T-helper 1 cell treated with Interleukin-12 subunit alpha and Interleukin-12 subunit beta and Interleukin-4 antibody, amounts not matched to agents 30 μg/mL and 1 μg/mL, for 36 hours (primary cell): ENCODE data around the gene OPHN1.

ENCODE experiments used
- H3K27ac Mint-ChIP-seq: one replicate; pipeline ENCODE4 v1.8.0; 2021; ENCODE audit warnings: mild to moderate bottlenecking, mixed read lengths
- H3K27me3 Mint-ChIP-seq: one replicate; pipeline ENCODE4 v1.8.0; 2021; ENCODE audit warnings: low read depth, mixed read lengths
- H3K36me3 Mint-ChIP-seq: one replicate; pipeline ENCODE4 v1.8.0; 2021; ENCODE audit warnings: low read depth, mixed read lengths
- H3K4me1 Mint-ChIP-seq: one replicate; pipeline ENCODE4 v1.8.0; 2021; ENCODE audit warnings: low read depth, mixed read lengths
- H3K4me3 Mint-ChIP-seq: one replicate; pipeline ENCODE4 v1.8.0; 2021; ENCODE audit warnings: mild to moderate bottlenecking, moderate library complexity, mixed read lengths
- H3K9me3 Mint-ChIP-seq: one replicate; pipeline ENCODE4 v1.8.0; 2021; ENCODE audit warnings: mixed read lengths

Gene OPHN1

DNA sequence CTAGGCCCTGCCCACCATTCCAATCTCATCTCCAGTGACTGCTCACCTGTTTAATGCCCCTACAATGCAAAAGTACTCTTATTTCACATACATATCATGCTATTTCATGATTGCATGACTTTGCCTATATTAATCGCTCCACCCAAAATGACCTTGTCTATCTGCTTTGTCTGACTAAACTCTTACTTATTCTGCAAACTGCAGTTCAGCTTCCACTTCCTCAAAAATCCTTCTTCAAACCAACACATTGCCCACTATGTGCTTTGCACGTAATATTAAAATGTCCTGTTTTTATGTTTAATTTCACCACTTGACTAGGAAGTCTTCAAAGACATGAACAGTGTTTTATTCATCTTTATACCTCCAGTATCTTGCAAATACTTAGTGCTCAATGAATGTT, 229.6 kb downstream of the OPHN1 start:
- Mint-ChIP-seq H3K9me3 (no peaks in the 10 kb centered on the region), H3K4me1 (no peaks in the 10 kb centered on the region), H3K4me3 (no peak overlapping the region), H3K27ac (no peak overlapping the region), H3K27me3 (no peaks in the 10 kb centered on the region), H3K36me3 (no peaks in the 10 kb centered on the region)

- no peak overlapping the region for H3K27ac Mint-ChIP-seq
- H3K36me3 Mint-ChIP-seq = no peaks in the 10 kb centered on the region
- H3K4me3 Mint-ChIP-seq = no peak overlapping the region
- no peaks in the 10 kb centered on the region for H3K4me1 Mint-ChIP-seq
- H3K27me3 Mint-ChIP-seq = no peaks in the 10 kb centered on the region
- H3K9me3 Mint-ChIP-seq = no peaks in the 10 kb centered on the region
Observed at GRCh38 chrX:68203211-68203610, 230.1 kb downstream of the OPHN1 start.

DNA sequence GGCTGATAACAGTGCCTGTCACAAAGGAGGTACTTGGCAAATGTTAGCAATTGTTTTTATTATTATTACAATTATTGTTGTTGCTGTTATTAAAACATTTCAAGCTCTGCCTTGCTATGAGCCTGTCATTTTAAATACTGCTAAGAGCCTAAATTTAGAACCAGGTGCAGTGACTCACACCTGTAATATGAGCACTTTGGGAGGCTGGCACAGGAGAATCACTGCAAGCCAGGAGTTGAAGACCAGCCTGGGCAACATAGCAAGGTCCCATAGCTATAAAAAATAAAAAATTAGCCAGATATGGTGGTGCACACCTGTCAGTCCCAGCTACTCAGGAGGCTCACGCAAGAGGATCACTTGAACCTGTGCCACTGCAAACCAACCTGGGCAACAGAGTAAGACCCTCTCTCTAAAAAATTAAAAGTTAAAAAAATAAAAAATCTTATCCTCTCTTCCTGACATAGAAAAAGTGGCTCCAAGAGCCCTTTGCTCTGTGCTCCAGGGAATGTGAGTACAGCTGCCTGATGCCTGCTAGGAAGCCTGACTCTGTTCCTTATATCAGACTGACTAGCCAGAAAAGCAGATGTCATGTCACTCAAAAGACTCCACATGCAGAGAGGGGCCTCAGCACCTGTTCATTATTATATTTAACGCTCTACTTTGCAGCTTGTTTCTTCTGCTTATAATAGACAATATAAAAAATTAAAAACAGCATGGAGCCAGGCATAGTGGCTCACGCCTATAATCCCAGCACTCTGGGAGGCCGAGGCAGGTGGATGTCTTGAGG, 234.0 kb downstream of the OPHN1 start:
- Mint-ChIP-seq H3K27me3 (no peaks in the 10 kb centered on the region), H3K4me1 (no peaks in the 10 kb centered on the region), H3K9me3 (no peaks in the 10 kb centered on the region), H3K27ac (no peak overlapping the region), H3K36me3 (no peaks in the 10 kb centered on the region), H3K4me3 (no peak overlapping the region)

DNA sequence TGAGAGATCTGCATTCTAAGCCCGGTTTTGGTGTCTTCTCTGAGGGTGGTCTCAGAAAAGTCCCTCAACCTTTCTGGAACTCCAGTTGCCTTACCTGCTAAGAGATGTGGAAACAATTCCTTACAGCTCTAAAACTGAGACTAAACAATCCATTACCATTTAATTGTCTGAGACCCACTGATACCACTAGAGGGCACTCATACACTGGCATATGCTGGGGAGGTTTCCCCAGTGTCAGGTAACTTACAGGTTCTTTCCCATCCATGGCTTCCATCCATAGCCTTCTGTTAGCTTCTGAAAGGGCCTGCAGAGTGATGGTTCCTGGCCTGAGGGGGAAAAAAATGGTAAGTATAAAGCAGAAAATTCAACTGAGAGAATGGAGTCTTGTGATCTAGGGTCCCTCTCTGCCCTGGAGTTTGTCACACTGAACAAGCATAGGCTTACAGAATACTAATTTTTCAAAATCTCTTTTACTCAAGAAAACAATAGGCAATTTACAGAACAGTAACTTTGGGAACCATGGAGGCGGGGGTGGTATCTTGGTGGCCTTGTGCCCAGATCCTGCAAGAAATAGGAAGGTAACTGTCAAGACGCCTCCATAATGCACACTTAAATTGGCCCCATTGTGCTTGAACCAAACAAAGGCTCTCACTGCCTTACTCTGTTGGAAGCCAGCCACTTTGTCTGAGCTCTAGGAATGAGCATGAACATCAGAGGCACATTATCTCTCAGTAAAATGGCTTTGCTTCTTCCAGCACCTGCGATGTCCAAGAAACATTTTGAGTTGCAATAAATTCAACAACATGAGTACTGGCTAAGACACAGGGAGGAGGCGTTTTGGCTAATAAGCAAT, 236.1 kb downstream of the OPHN1 start:
- H3K4me3 Mint-ChIP-seq = no peak overlapping the region
- no peaks in the 10 kb centered on the region for H3K9me3 Mint-ChIP-seq

DNA sequence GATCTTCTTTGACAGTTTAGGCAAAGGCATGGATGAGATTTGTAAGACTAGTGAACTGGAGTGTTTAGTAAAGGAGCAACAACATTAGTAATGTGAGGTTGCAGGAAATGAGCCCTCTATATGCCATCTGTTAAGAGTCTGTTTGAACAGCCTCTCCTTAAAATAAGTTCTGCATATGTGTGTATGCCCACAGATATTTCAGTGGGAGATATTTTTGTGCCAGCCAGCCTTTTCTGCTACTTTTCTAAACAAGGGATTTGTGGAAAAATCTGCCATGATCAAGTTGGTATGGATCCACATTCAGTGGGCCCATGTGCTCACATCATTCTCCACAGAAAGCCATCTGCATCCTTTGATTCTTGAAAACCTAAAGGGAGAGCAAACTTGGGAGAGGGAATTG, 237.7 kb downstream of the OPHN1 start:
- H3K27me3 Mint-ChIP-seq = peaks cover 5% of the 10 kb centered on the region
- H3K27ac Mint-ChIP-seq = no peak overlapping the region
- H3K36me3 Mint-ChIP-seq = no peaks in the 10 kb centered on the region
- H3K4me1 Mint-ChIP-seq = no peaks in the 10 kb centered on the region
- no peaks in the 10 kb centered on the region for H3K9me3 Mint-ChIP-seq
- H3K4me3 Mint-ChIP-seq = no peak overlapping the region

More for the DNA sequence above, 236.1 kb downstream of the OPHN1 start:
- no peak overlapping the region for H3K27ac Mint-ChIP-seq
- peaks cover 3% of the 10 kb centered on the region for H3K27me3 Mint-ChIP-seq
- no peaks in the 10 kb centered on the region for H3K4me1 Mint-ChIP-seq
- H3K36me3 Mint-ChIP-seq = no peaks in the 10 kb centered on the region

- Mint-ChIP-seq H3K27ac (no peak overlapping the region), H3K9me3 (no peaks in the 10 kb centered on the region), H3K27me3 (peaks cover 5% of the 10 kb centered on the region), H3K4me3 (no peak overlapping the region), H3K4me1 (no peaks in the 10 kb centered on the region), H3K36me3 (no peaks in the 10 kb centered on the region)
Observed at GRCh38 chrX:68193786-68194185, 239.5 kb downstream of the OPHN1 start.

DNA sequence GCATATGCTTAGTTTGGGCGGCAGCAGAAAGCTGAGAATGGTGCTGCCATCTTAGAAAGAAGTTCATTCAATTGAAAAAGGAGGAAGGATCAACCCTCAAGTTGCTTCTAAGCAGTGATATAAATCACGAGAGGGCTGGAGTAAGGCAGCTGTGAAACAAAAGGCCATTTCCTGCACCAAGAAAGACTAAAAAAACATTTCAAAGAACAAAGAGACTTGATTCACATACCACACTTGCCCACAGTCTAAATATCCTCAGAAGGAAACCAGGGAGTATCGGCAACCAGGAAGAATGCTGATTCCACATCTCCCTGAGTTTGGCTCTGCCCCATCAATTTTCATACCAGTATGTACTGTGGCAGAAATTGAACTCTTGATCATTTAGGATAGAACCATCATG, 240.1 kb downstream of the OPHN1 start:
- Mint-ChIP-seq H3K27me3 (peaks cover 5% of the 10 kb centered on the region), H3K4me1 (no peaks in the 10 kb centered on the region), H3K4me3 (no peak overlapping the region), H3K9me3 (no peaks in the 10 kb centered on the region), H3K36me3 (no peaks in the 10 kb centered on the region), H3K27ac (no peak overlapping the region)

GRCh38 chrX:68190799-68191198, 242.5 kb downstream of the OPHN1 start:
- Mint-ChIP-seq H3K27me3 (peaks cover 5% of the 10 kb centered on the region), H3K4me3 (no peak overlapping the region), H3K4me1 (no peaks in the 10 kb centered on the region), H3K9me3 (no peaks in the 10 kb centered on the region), H3K36me3 (no peaks in the 10 kb centered on the region), H3K27ac (no peak overlapping the region)

- peaks cover 2% of the 10 kb centered on the region for H3K4me1 Mint-ChIP-seq
- no peak overlapping the region for H3K27ac Mint-ChIP-seq
- H3K4me3 Mint-ChIP-seq = no peak overlapping the region
- no peaks in the 10 kb centered on the region for H3K36me3 Mint-ChIP-seq
- H3K27me3 Mint-ChIP-seq = no peaks in the 10 kb centered on the region
- H3K9me3 Mint-ChIP-seq = no peaks in the 10 kb centered on the region
Observed at GRCh38 chrX:68186552-68187262, 246.6 kb downstream of the OPHN1 start.

DNA sequence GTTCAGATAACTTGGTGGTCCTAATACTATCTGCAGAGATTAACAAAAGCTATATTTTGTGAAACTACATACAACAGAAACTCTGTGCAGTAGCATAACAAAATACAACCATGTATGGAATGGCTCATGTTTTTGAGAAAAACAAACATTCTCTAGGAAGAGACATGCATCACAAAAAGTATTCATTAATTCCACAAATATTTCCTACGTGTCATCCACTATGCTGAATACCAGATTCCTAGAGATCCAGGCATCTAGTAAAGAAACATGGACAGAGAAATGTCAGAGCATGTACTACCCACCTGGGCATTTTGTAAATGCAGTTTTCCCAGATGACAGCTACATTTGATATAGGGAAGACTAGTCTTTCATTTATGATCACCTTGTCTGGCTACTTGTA, 248.1 kb downstream of the OPHN1 start:
- H3K4me1 Mint-ChIP-seq = peaks cover 2% of the 10 kb centered on the region
- no peaks in the 10 kb centered on the region for H3K36me3 Mint-ChIP-seq
- no peaks in the 10 kb centered on the region for H3K9me3 Mint-ChIP-seq
- H3K27me3 Mint-ChIP-seq = no peaks in the 10 kb centered on the region
- H3K27ac Mint-ChIP-seq = no peak overlapping the region
- no peak overlapping the region for H3K4me3 Mint-ChIP-seq

- Mint-ChIP-seq H3K9me3 (peaks cover 2% of the 10 kb centered on the region), H3K27ac (no peak overlapping the region), H3K4me3 (no peak overlapping the region), H3K36me3 (peaks cover under 1% of the 10 kb centered on the region), H3K4me1 (peaks cover 2% of the 10 kb centered on the region), H3K27me3 (no peaks in the 10 kb centered on the region)
Observed at GRCh38 chrX:68183612-68184214, 249.6 kb downstream of the OPHN1 start.

GRCh38 chrX:68180579-68180978, 252.7 kb downstream of the OPHN1 start:
- Mint-ChIP-seq H3K4me3 (no peak overlapping the region), H3K9me3 (peaks cover 10% of the 10 kb centered on the region), H3K27me3 (no peaks in the 10 kb centered on the region)

DNA sequence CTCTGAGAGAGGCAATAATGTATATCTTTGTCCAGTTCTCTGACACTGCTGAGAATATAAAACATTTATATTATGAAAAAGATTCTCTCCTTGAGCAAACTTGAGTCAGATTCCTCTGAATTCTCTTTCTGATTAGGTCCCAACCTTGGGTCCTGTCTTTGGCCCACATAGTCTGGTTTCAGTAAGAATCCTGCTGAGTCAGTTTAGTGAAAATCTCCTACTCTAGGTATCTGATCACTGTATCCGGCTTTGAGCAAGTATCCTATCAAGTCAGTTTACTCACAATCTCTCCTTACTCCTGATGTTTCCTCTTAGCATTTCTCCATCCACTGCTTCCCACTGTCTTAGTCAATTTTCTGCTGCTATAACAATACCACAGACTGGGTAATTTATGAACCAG, 253.9 kb downstream of the OPHN1 start:
- Mint-ChIP-seq H3K4me1 (peaks cover 4% of the 10 kb centered on the region), H3K4me3 (no peak overlapping the region), H3K9me3 (peaks cover 10% of the 10 kb centered on the region), H3K36me3 (peaks cover 3% of the 10 kb centered on the region), H3K27ac (no peak overlapping the region), H3K27me3 (no peaks in the 10 kb centered on the region)

More at GRCh38 chrX:68180579-68180978, 252.7 kb downstream of the OPHN1 start:
- Mint-ChIP-seq H3K36me3 (peaks cover 3% of the 10 kb centered on the region), H3K27ac (no peak overlapping the region), H3K4me1 (peaks cover 4% of the 10 kb centered on the region)

DNA sequence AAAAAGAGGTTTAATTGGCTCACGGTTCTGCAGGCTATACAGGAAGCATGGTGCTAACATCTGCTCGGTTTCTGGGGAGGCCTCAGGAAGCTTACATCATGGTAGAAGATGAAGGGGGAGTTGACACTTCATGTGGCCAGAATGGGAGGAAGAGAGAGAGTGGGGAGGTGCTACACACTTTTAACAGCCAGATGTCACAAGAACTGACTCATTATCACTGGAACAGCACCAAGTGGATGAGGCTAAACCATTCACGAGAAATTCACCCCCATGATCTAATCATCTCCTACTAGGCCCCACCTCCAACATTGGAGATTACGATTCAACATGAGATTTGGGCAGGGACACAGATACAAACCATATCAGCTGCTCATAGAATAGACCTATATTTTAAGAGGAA, 255.8 kb downstream of the OPHN1 start:
- Mint-ChIP-seq H3K4me1 (peaks cover 4% of the 10 kb centered on the region), H3K4me3 (no peak overlapping the region), H3K9me3 (peaks cover 10% of the 10 kb centered on the region), H3K36me3 (peaks cover 3% of the 10 kb centered on the region), H3K27me3 (no peaks in the 10 kb centered on the region), H3K27ac (no peak overlapping the region)
